ENCODE results near the gene LRG1.

LRG1 gene

GRCh38 chr19:4550018-4550417, 10.2 kb upstream of the LRG1 start:
- TF ChIP-seq TAF1 (IDR thresholded peaks at IDR 0.05; ENCODE audit: low read depth): no peak
- TF ChIP-seq TCF12 (IDR thresholded peaks at IDR 0.05; ENCODE audit: low read depth): no peak
- no peak for TF ChIP-seq RAD21 (IDR thresholded peaks at IDR 0.05; ENCODE audit: low read depth)
- no peak for TF ChIP-seq FOXM1 (IDR thresholded peaks at IDR 0.05; ENCODE audit: borderline replicate concordance, low read depth)
- no peak for TF ChIP-seq ZBTB7A (IDR thresholded peaks at IDR 0.05; ENCODE audit: low read depth)
- no peak for TF ChIP-seq REST (IDR thresholded peaks at IDR 0.05; ENCODE audit: low read depth)
- no peak for TF ChIP-seq USF1 (IDR thresholded peaks at IDR 0.05)
- no peak for TF ChIP-seq TEAD4 (IDR thresholded peaks at IDR 0.05)
- no peak for TF ChIP-seq EP300 (IDR thresholded peaks at IDR 0.05; ENCODE audit: borderline replicate concordance)
- TF ChIP-seq EGR1 (IDR thresholded peaks at IDR 0.05): no peak
- no peak for TF ChIP-seq NFIC (IDR thresholded peaks at IDR 0.05)
- TF ChIP-seq CREB1 (IDR thresholded peaks at IDR 0.05; ENCODE audit: low read depth): no peak
- TF ChIP-seq CEBPB (IDR thresholded peaks at IDR 0.05): no peak
- no peak for TF ChIP-seq MAX (IDR thresholded peaks at IDR 0.05)
- no peak for TF ChIP-seq YY1 (IDR thresholded peaks at IDR 0.05; ENCODE audit: low read depth)

- TF ChIP-seq EGR1 (IDR thresholded peaks at IDR 0.05) (no peak), TEAD4 (IDR thresholded peaks at IDR 0.05) (no peak), YY1 (IDR thresholded peaks at IDR 0.05; ENCODE audit: low read depth) (no peak), NFIC (IDR thresholded peaks at IDR 0.05) (no peak), MAX (IDR thresholded peaks at IDR 0.05) (no peak), CREB1 (IDR thresholded peaks at IDR 0.05; ENCODE audit: low read depth) (no peak), REST (IDR thresholded peaks at IDR 0.05; ENCODE audit: low read depth) (no peak), RAD21 (IDR thresholded peaks at IDR 0.05; ENCODE audit: low read depth) (no peak), TAF1 (IDR thresholded peaks at IDR 0.05; ENCODE audit: low read depth) (no peak), TCF12 (IDR thresholded peaks at IDR 0.05; ENCODE audit: low read depth) (no peak), CEBPB (IDR thresholded peaks at IDR 0.05) (no peak), FOXM1 (IDR thresholded peaks at IDR 0.05; ENCODE audit: borderline replicate concordance, low read depth) (no peak)
These were observed 8.4 kb upstream of the LRG1 start for GRCh38 chr19:4548238-4548584.

GRCh38 chr19:4547303-4548237, 7.7 kb upstream of the LRG1 start:
- TF ChIP-seq RAD21 (IDR thresholded peaks at IDR 0.05; ENCODE audit: low read depth) (0 out of 2 replicates have a peak, but pooled peaks have one; percentile 22), EP300 (IDR thresholded peaks at IDR 0.05; ENCODE audit: borderline replicate concordance) (no peak)

GRCh38 chr19:4543842-4544647, 4.2 kb upstream of the LRG1 start:
- TF ChIP-seq FOXM1 (IDR thresholded peaks at IDR 0.05; ENCODE audit: borderline replicate concordance, low read depth) (no peak), REST (IDR thresholded peaks at IDR 0.05; ENCODE audit: low read depth) (no peak)
